PC-9 (cell line): ENCODE measurements around the gene TNP2. TPM values are rescaled to one million over a fixed set of nuclear protein-coding genes. Genes with fewer than 3 reads are reported as not detected.

ENCODE experiments used
- BruUV-seq: library from RNA; stranded (reverse); fragments of 400-500 nt; replicated peaks from 2 replicates; lab custom pipeline; 2021; lab: Mats Ljungman, UMichigan
- CTCF ChIA-PET: fragments of 300-600 bp; sonication (Branson Sonifier 250); formaldehyde crosslinking; loops from one replicate; lab custom pipeline; 2022; ENCODE audit warnings: antibody characterized with exemption; lab: Charles Lee
- POLR2A ChIA-PET: fragments of 300-600 bp; sonication (Branson Sonifier 250); formaldehyde crosslinking; loops from one replicate; lab custom pipeline; 2022; ENCODE audit warnings: antibody characterized with exemption; ENCODE audit not compliant: unreplicated experiment; lab: Charles Lee
- DNase-seq, 2 experiments: peaks; one replicate each; pipeline versions ENCODE4 v3.0.0 to v3.0.0-alpha.2; 2015 to 2022; ENCODE audit warnings: mixed read lengths in 1 of 2
- H2AFZ ChIP-seq: fragments of 200-600 bp; sonication (generic); 2 replicates; pipeline ENCODE4 v1.8.1; 2017; ENCODE audit warnings: antibody characterized with exemption
- H3F3A ChIP-seq: fragments of 200-600 bp; sonication (generic); 2 replicates; pipeline ENCODE4 v1.8.1; 2017; ENCODE audit warnings: antibody characterized with exemption, mild to moderate bottlenecking, low read depth; ENCODE audit not compliant: insufficient read depth
- H3K27ac ChIP-seq: fragments of 200-600 bp; sonication (generic); 2 replicates; pipeline ENCODE4 v1.6.1; 2016; ENCODE audit warnings: mixed run types
- H3K27me3 ChIP-seq: fragments of 200-600 bp; sonication (generic); 2 replicates; pipeline ENCODE4 v1.6.1; 2016; ENCODE audit warnings: low read depth, mixed run types; ENCODE audit not compliant: insufficient read depth
- H3K36me3 ChIP-seq: fragments of 200-600 bp; sonication (generic); 2 replicates; pipeline ENCODE4 v1.6.1; 2016; ENCODE audit warnings: low read depth, mixed run types
- H3K4me1 ChIP-seq: fragments of 200-600 bp; sonication (generic); replicated peaks from 2 replicates; pipeline ENCODE4 v1.6.1; 2016; ENCODE audit warnings: mixed run types; ENCODE audit not compliant: insufficient read depth
- H3K4me2 ChIP-seq: fragments of 200-600 bp; sonication (generic); 2 replicates; pipeline ENCODE4 v1.6.1; 2017; ENCODE audit warnings: mixed run types
- H3K4me3 ChIP-seq: fragments of 200-600 bp; sonication (generic); 2 replicates; pipeline ENCODE4 v1.6.1; 2016; ENCODE audit warnings: mixed run types
- H3K79me2 ChIP-seq: fragments of 200-600 bp; sonication (generic); 2 replicates; pipeline ENCODE4 v1.6.1; 2017; ENCODE audit warnings: low read depth, mixed run types
- H3K9me2 ChIP-seq: fragments of 200-600 bp; sonication (generic); 2 replicates; pipeline ENCODE4 v1.8.1; 2017; ENCODE audit warnings: mild to moderate bottlenecking; ENCODE audit not compliant: insufficient read depth
- H3K9me3 ChIP-seq: fragments of 200-600 bp; sonication (generic); 2 replicates; pipeline ENCODE4 v1.8.1; 2016; ENCODE audit warnings: low read depth; ENCODE audit not compliant: insufficient read depth
- H4K20me1 ChIP-seq: fragments of 200-600 bp; sonication (generic); 2 replicates; pipeline ENCODE4 v1.8.1; 2017; ENCODE audit not compliant: insufficient read depth
- EZH2 ChIP-seq: fragments of 200-600 bp; sonication (generic); IDR thresholded peaks from 2 replicates; pipeline ENCODE4 v1.8.0; 2017; ENCODE audit warnings: antibody characterized with exemption, low read depth
- intact Hi-C: fragments of 100-400 bp; cut with micrococcal nuclease; formaldehyde crosslinking; loops from one replicate; pipeline ENCODE4 v1.10.0; 2022; ENCODE audit not compliant: unreplicated experiment
- total RNA-seq: library from RNA; stranded (reverse); gene quantifications from 2 replicates; pipeline ENCODE4 v1.2.3, GENCODE V29; 2021
- TF ChIP-seq, protein P1 (sequence below): fragments of 200-600 bp; sonication (generic); conservative IDR thresholded peaks from 2 replicates; pipeline ENCODE4 v1.6.1; 2017; ENCODE audit warnings: mixed run types, antibody characterized with exemption, mild to moderate bottlenecking, moderate library complexity

Gene TNP2
- total RNA-seq, 1 experiment from 2014 or later = not detected

DNA sequence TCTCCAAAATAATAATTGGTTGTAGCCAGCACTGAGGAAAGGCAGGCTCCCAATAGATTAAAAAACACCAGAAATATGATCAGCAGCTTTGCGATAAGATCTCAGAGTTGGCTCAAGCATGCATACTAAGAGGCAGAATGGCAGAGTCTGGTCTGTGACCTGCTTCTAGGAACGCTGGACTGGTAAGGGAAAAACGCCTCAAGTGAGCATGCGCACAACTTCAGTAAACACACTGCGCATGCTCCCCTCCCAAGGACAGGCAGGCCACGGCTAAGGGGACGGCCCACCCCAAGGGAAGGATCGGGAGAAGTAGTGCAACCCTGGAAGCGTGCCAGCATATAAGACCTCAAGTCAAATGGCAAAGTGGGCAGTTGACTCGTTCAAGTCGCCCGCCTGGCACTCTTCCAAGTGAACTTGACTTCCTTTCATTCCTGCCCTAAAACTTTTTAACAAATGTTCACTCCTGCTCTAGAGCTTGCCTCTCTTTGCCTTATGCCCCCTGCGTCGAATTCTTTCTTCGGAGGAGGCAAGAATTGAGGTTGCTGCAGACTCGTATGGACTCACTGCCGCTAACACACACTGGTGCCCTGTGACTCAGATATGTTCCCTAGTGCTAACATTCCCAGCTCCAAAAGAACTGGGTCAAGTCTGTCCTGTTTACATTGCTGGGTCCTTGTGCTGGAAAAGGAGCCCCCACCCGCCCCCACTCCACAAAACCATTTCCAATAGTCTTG is 34.4 kb upstream of the TNP2 start:
- intact Hi-C loops = no loop called here
- TF ChIP-seq, protein P1, sequence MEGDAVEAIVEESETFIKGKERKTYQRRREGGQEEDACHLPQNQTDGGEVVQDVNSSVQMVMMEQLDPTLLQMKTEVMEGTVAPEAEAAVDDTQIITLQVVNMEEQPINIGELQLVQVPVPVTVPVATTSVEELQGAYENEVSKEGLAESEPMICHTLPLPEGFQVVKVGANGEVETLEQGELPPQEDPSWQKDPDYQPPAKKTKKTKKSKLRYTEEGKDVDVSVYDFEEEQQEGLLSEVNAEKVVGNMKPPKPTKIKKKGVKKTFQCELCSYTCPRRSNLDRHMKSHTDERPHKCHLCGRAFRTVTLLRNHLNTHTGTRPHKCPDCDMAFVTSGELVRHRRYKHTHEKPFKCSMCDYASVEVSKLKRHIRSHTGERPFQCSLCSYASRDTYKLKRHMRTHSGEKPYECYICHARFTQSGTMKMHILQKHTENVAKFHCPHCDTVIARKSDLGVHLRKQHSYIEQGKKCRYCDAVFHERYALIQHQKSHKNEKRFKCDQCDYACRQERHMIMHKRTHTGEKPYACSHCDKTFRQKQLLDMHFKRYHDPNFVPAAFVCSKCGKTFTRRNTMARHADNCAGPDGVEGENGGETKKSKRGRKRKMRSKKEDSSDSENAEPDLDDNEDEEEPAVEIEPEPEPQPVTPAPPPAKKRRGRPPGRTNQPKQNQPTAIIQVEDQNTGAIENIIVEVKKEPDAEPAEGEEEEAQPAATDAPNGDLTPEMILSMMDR = no peak
- no peak for TF ChIP-seq EZH2
- H2AFZ ChIP-seq = peak overlapping the region; percentile 70
- H3K9me2 ChIP-seq = no peaks in the 10 kb centered on the region
- H4K20me1 ChIP-seq = no peaks in the 10 kb centered on the region
- H3F3A ChIP-seq = 0 out of 2 replicates have a peak, but pooled peaks cover 5% of the 10 kb centered on the region
- no peaks in the 10 kb centered on the region for H3K27me3 ChIP-seq
- H3K4me1 ChIP-seq = peaks cover 19% of the 10 kb centered on the region
- peak overlapping the region; percentile 52; the same call in 1 of the 2 replicates for H3K27ac ChIP-seq
- H3K4me3 ChIP-seq = peak overlapping the region; percentile 47; the same call in 1 of the 2 replicates
- no peaks in the 10 kb centered on the region for H3K79me2 ChIP-seq
- POLR2A ChIA-PET = interaction anchor here (0.6 kb wide), 1 partner anchor 47 kb away, joined by 8 read pairs; no protein-coding TSS in a partner anchor
- H3K36me3 ChIP-seq = no peaks in the 10 kb centered on the region
- no TSS peak for BruUV-seq
- no peaks in the 10 kb centered on the region for H3K9me3 ChIP-seq
- peak; percentile 91 to 93 for DNase-seq
- CTCF ChIA-PET = interaction anchor here (0.7 kb wide), 1 partner anchor 25 kb away, joined by 3 read pairs; no protein-coding TSS in a partner anchor
- peak overlapping the region; percentile 73 for H3K4me2 ChIP-seq

DNA sequence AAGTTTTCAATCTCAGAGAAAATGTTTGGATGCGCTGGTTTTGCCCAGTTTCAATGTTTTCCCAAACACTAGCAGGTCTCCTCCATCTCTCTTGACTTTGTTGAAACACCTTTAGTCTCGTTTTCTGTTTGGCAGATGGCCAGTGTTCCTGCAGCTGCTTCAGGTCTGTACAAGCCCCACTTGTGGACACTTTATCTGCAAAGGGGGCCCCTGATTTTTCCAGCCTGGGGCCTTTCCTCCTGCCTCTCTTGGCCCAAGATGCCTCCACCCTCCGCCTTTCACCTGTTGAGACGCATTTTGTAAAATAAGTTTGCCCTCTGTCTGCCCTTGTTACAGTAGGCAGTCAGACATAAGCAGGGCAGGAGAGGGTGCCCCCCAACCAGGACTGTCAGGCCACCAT is 33.9 kb upstream of the TNP2 start:
- CTCF ChIA-PET = interaction anchor here (0.7 kb wide), 1 partner anchor 25 kb away, joined by 3 read pairs; no protein-coding TSS in a partner anchor
- no peaks in the 10 kb centered on the region for H4K20me1 ChIP-seq
- H3K27me3 ChIP-seq = no peaks in the 10 kb centered on the region
- no peaks in the 10 kb centered on the region for H3K79me2 ChIP-seq
- no peaks in the 10 kb centered on the region for H3K9me2 ChIP-seq
- 0 out of 2 replicates have a peak, but pooled peaks cover 5% of the 10 kb centered on the region for H3F3A ChIP-seq
- BruUV-seq = no TSS peak
- intact Hi-C loops = no loop called here
- H3K36me3 ChIP-seq = no peaks in the 10 kb centered on the region
- POLR2A ChIA-PET = no interaction called here
- TF ChIP-seq, protein P1 = no peak
- TF ChIP-seq EZH2 = no peak
- DNase-seq = no peak
- H3K4me1 ChIP-seq = peaks cover 19% of the 10 kb centered on the region
- peak overlapping the region; percentile 19; the same call in 1 of the 2 replicates for H3K4me3 ChIP-seq
- H3K27ac ChIP-seq = peak overlapping the region; percentile 52
- H2AFZ ChIP-seq = peak overlapping the region; percentile 70; the same call in 1 of the 2 replicates
- H3K4me2 ChIP-seq = peak overlapping the region; percentile 73
- no peaks in the 10 kb centered on the region for H3K9me3 ChIP-seq

DNA sequence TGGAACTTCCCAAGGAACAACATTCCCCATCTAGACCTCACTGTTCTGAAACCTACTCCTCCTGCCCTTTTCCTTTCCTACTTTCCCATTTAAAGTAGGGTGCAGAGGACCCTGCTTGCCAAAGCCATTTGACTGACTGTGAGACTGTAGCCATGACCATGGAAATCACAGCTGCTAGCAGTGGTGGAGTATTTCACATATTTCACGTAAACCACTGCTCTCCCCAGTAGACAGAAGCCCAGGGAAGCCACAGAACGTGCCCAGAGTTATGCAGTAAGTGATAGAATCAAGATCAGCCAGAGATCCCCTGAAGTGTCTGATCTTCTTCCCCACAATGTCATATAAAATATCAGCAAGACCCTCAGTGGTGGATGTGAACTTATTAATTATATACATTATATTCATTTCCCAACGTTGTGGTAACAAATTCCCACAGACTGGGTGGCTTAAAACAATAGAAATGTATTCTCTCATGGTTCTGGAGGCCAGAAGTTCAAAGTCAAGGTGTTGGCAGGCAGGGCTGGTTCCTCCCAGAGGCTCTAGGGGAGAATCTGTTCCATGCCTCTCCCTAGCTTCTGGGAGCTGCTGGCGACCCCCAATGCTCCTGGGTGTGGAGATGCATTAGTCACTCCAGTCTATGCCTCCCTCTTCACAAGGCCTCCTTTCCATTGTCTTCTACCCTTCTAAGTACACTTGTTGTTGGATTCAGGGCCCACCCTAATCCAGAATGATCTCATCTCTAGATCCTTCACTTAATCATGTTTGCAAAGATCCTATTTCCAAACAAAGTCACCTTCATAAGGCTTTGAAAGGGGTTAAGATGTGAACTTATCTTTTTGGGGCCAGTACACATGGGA is 32.7 kb upstream of the TNP2 start:
- Histone ChIP-seq H3K9me2 (no peaks in the 10 kb centered on the region), H4K20me1 (no peaks in the 10 kb centered on the region), H3F3A (peaks cover 7% of the 10 kb centered on the region; the same call in 1 of the 2 replicates), H3K79me2 (no peaks in the 10 kb centered on the region), H3K4me2 (no peak overlapping the region), H3K27ac (no peak overlapping the region), H3K4me3 (no peak overlapping the region), H3K27me3 (no peaks in the 10 kb centered on the region), H3K9me3 (no peaks in the 10 kb centered on the region), H2AFZ (no peak overlapping the region), H3K36me3 (no peaks in the 10 kb centered on the region), H3K4me1 (peaks cover 19% of the 10 kb centered on the region)
- intact Hi-C loops = no loop called here
- no peak for TF ChIP-seq EZH2
- TF ChIP-seq, protein P1 = no peak
- ChIA-PET POLR2A (no interaction called here), CTCF (interaction anchor here (0.6 kb wide), 2 partner anchors 33 to 147 kb away, joined by 3 to 7 read pairs; no protein-coding TSS in a partner anchor)
- no TSS peak for BruUV-seq
- DNase-seq = no peak
